ENCODE measurements around the gene TMED8.
"Not testable (repeated sequence)": the region's sequence is repeated elsewhere in the genome, so short reads cannot be mapped to it uniquely, and the experiment has no call there.

The TMED8 gene

GRCh38 chr14:77359626-77360025, 17.3 kb downstream of the TMED8 start:
- no peak for DNase-seq

DNA sequence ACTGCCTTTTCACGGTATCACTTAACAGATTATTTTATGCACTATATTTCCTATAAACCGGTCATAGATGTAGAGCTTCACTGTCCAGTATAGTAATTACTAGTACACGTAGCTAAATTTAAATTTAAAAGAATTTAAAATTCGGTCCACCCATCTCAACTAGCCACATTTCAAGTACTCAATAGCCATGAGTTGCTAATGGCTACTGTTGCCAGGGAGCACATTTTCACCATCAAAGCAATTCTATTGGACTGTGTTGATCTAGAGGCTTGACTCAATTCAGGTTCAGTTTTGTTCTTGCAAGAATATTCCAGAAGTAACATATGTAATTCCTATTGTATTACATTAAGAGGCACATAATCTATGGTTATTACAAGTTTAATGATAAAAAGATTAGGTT, 20.0 kb downstream of the TMED8 start:
- no peak for DNase-seq

DNA sequence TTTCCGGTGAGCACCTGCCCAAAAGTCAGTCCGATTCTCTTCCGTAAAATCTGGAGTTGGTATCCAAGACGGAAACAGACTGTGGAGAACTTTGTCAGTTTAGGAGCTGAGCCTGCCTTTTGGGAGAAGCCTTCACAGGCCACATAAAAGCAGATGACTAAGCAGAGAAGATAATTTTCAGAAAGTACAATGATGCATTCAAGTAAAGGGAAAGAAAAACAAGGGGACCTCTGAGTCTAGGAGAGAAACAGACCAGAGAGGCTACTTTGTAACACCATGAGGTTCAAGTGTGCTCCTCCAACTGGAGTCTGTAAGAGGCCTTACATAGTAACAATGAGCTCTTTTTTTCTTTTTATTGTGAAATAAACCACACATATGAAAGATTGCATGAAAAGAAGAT, 21.1 kb downstream of the TMED8 start:
- no peak for DNase-seq

- DNase-seq: no peak
Observed at GRCh38 chr14:77353469-77354141, 23.3 kb downstream of the TMED8 start.

DNA sequence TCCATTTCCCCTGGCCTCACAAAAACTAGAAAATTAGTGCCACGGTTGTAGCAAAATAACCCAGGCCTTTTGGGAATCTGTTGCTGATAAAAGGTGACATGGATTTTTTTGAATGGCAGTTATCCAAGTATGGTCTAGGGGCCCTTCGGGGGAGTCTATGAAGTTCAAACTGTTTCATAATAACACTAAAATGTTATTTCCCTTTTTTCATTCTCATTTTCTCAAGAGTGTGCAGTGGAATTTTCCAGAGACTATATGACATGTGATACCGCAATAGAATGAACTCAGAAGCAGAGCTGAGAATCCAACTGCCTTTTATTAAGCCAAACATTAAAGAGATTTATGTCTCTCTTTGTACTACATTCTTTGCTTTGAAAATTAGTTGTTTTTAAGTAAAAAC, 29.1 kb downstream of the TMED8 start:
- DNase-seq: no peak

DNA sequence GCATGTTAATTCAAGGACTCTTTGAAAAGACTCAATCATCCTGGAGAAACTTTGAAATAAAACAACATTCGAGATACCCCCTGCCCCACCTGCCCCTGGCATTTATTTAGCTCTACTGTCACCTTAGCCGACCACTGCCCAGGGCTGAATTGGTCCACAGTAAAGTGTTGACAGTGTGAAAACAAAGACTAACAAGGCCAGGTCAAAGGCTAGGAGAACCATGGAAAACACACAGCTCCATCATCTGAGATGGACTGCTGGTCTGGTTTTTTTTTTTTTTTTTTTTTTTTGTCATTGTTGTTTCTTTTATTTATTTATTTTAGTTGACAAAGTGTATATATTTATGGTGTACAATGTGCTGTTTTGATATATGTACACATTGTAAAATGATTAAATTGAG, 30.4 kb downstream of the TMED8 start:
- DNase-seq: no peak

DNA sequence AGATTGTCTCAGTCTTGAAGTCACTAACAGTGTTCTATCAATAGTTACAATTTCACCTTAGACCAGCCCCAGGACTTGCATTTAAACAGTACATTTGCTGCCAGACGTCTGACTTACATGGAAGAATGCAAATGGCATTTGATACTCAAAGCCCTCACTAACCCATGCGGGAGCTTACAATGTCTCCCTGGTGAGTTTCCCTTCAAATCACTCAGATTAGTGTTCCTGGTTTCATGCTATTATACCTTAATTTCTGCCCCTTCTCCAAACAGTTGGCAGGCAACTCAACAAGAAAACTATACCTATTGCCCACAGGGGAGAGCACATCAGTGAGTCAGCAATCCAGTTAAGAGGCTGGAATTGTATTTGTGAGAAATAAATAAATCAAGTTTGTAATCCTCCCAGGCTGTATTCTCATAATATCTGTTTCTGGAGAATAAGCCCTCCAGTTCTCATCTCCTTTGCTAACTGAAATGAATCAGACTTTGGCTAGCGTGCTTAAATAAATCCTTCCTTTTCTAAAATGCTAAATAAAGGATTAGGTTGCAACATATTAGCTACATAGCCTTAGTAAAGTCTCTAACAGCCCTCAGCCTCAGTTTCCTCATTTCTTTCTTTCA, 32.4 kb downstream of the TMED8 start:
- DNase-seq: no peak

DNA sequence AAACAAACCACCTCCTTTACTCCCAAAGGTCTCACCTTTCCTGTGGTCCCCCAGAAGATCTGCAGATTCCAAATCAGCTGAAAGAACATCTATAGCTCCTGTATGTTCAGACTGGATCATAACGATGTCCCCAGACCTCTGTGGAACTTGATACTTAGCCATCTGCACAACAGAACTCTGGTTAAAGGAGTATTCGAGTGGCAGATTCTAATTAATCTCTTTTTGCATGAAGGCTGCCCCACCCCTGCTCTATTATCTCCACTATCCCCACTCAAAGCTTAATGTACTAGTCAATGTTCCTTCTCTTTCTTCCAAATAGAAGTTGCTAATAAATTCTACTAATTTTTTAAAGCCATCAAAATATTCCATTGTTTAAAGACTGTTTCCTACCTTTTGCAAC, 33.2 kb downstream of the TMED8 start:
- DNase-seq: no peak

GRCh38 chr14:77342726-77343397, 34.0 kb downstream of the TMED8 start:
- no peak for DNase-seq

DNA sequence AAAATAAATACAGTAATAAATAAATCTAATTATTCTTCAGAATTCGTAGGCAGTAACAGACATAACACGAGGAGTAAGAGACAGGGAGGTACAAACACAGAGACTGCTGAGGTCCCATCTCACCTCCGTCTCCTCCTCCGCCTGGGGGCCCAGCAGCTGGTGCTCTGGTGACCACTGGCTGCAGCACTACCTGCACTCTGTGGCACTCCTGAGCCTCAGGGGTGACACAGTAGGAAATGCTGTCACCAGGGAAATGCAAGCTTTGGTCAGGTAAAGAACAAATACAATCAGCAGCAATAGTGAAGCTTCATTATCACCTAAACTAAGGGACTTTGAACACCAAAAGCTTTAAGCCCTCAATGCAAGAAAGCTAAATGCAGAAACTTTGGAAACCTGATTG, 36.5 kb downstream of the TMED8 start:
- DNase-seq: no peak

DNA sequence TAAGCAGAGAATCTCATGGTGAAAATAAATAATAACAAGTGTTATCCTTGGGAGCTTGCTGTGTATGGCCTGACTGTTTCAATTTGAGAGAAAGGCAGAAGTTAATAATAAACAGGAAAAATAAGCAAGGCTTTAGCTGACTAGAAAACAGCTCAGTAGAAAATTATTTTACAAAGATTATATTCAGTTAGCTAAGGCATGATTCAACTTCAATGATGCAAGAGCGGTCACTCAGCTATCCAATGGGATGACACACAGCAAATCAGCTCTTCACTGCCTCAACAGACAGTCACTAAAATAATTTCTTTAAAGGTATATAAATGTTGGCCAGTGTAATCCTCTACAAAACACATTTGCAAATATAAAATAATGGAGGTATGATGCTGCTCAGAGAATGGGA, 37.5 kb downstream of the TMED8 start:
- DNase-seq: no peak

DNA sequence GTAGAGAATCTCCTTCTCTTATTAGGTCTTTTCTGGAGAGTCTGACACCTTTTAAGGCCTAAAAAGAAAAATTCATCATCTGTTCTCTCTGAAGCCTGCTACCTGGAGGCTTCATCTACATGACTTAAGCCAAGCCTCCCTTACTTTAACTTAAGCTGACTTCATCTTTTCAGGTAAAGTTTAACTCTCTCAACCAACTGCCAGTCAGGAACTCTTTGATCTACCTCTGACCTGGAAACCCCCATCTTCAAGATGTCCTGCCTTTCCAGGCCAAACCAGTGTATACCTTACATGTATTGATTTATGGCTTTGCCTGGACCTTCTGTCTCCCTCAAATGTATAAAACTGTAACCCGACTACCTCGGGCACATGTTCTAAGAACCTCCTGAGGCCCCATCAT, 38.6 kb downstream of the TMED8 start:
- no peak for DNase-seq

- DNase-seq: no peak
Observed at GRCh38 chr14:77337880-77338279, 39.0 kb downstream of the TMED8 start.

DNA sequence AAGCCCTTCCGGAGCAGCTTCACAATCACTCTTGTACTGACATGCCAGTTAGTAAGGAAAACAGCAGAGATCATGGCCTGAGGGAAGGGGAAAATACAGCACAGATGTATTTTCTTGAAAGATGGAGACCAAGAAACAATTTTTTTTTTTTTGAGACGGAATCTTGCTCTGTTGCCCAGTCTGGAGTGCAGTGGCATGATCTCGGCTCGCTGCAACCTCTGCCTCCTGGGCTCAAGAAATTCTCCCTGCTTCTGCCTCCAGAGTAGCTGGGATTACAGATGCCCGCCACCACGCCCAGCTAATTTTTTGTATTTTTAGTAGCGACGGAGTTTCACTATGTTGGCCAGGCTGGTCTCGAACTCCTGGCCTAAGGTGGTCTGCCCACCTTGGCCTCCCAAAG, 39.6 kb downstream of the TMED8 start:
- DNase-seq: not testable (repeated sequence)

- DNase-seq: no peak
Observed at GRCh38 chr14:77335576-77335975, 41.3 kb downstream of the TMED8 start.

GRCh38 chr14:77329872-77330271, 47.0 kb downstream of the TMED8 start:
- no peak for DNase-seq

DNA sequence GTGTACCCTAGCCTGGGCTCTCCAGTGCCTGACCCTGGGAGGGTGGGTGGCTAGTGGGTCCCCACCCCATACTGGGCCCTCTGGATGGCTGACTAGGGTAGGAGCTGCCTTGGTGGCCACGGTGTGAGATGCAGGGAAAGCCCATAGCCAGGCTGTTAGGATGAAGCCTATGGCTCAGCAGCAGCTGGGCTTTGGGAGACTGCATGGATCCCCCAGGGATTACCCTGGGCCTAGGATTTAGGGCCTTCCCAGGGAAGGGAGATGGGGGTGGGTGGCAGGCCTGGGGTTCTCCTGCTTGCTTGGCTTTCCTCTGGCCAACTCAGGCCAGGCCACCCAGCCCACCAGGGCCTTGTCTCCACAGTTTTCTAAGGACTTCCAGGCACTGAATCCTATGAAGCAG, 49.8 kb downstream of the TMED8 start:
- DNase-seq: no peak

- DNase-seq: no peak
Observed at GRCh38 chr14:77325746-77326094, 51.2 kb downstream of the TMED8 start.

DNA sequence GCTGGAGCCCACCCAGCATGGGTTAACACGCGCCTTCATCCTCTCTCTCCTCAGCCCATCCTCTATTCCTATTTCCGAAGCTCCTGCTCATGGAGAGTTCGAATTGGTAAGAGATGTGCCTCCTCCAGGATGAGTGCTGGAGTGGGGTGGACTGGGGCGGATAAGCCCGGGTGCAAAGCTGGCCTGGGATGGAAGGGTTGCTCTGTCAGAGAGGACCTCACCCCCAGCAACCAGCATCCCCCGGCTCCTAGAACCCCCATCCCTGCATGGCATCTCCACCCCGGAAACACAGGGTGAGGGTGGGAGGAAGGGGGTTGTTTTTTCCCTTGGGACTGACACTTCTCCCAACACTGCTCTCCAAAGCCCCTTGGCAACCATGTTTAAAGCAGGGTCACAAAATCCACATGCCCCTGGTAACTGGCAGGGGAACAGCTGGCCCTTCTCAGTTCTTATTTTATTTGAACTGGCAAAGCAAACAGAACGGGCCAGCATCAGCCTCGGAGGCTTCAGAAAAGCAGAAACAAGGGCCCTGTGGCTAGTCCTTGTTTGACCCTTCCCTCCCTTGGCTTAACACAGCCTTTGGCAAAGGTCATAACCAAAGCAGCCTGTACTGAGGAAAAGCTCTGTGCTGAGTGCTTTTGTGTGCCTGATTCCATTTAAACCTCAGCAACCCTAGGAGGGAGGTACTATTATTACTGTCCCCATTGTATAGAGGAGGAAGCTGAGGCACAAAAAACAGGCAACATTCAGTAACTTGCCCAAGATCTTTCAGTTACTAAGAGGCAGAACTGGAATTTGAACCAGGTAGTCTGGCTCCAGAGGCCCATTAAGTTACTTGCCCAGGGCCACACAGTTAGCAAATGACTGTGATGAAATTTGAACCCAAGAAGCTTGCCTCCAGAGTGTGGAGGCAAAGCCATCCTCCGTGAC, 51.8 kb downstream of the TMED8 start:
- DNase-seq: no peak

GRCh38 chr14:77324289-77324688, 52.6 kb downstream of the TMED8 start:
- no peak for DNase-seq

DNA sequence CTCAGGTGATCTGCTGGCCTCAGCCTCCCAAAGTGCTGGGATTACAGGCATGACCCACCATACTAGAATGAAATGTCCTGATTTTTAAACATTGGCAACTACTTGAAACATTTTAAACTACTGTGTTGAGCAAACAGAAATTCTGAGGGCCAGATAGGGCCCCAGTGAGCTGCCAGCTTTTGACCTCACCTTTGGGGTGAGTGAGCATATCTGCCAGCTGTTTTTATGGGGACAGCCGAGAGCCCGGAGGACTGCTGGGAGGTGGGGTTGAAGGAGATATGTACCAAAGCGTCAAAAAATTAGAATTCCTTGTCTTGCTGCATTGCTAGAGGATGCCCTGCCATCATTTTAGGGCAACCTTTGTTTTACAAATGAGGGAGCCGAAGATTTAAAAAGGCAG, 53.3 kb downstream of the TMED8 start:
- DNase-seq: no peak

DNA sequence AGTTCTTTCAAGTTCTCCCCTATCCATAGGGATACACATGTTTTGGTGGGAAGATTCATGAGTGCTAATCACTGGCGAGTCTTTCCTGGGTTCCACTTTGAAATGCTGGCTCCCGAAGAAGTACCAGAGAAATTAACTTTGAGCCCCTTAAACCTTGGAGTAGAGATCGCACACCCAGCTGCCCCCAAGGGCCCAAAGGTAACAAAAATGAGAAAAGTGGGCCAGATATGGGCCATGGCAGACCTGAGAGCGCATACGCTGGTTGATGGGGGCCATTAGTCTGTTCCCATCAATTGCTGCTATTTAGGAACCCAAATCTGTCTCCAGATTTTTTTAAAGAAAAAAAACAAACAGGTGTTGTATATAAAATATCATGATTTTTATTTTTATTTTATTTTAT, 53.9 kb downstream of the TMED8 start:
- DNase-seq: no peak

DNA sequence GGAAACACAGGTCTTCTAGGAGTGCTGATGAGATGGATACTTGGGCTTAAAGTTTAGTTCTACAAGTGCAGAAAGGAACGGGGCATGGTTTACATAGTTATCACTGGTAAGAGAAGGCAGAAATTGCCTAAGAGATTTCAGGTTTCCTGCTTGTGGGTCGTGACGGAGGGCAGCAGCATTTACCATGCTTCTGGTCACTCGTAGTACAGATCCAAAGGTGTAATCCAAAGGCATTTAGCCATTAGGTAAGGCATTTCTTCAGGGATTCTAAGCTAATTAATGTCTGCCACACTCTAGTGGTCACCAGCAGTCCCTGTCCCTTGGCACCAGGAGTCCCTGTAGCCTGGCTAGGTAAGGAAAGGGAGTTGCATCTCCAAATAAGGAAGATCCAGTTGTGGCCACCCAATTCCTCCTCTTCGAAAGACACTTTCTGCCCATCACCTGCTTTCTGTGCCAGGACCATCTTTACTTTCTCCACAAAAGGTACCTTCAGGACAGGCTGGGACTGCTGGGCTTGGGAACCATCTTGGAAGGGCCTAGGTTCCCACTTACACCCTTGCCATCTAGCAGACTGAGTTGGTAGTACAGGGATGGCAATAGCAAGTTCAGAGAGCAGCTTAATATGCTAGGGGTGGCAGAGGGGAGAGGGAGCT, 54.5 kb downstream of the TMED8 start:
- DNase-seq: no peak

All from activated naive CD4-positive, alpha-beta T cell (primary cell).